ENCODE measurements around the gene LCE1F.

LCE1F gene

DNA sequence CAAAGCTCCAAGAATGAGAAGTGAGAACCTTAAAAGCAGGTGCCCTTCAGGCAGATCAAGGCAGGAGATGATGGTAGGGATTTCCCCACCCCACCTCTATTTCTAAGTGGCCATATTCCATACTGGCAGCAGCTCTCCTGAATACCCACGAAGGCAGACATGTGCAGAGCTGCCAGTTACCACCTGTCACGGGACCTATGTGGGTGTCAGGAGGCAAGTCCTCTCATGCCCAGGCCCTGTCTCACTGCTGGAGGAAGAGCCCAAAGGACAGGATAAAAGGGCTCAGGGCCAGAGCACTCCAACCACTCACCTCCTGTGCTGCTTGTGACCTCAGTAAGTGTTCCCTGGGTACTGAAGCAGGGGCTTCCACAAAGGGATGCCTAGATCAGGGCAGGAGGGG lies 36.1 kb downstream of the LCE1F start:
- no peak overlapping the region for H3K4me3 ChIP-seq (replicated peaks; ENCODE audit: insufficient read depth, low read length)
- DNase-seq (ENCODE audit: low read depth in 1 of 2, low spot score in 1 of 2): no peak
- TF ChIP-seq, protein P1, sequence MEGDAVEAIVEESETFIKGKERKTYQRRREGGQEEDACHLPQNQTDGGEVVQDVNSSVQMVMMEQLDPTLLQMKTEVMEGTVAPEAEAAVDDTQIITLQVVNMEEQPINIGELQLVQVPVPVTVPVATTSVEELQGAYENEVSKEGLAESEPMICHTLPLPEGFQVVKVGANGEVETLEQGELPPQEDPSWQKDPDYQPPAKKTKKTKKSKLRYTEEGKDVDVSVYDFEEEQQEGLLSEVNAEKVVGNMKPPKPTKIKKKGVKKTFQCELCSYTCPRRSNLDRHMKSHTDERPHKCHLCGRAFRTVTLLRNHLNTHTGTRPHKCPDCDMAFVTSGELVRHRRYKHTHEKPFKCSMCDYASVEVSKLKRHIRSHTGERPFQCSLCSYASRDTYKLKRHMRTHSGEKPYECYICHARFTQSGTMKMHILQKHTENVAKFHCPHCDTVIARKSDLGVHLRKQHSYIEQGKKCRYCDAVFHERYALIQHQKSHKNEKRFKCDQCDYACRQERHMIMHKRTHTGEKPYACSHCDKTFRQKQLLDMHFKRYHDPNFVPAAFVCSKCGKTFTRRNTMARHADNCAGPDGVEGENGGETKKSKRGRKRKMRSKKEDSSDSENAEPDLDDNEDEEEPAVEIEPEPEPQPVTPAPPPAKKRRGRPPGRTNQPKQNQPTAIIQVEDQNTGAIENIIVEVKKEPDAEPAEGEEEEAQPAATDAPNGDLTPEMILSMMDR (IDR thresholded peaks at IDR 0.05; ENCODE audit: insufficient read depth, low read length): no peak
- no peak for TF ChIP-seq SPI1 (IDR thresholded peaks at IDR 0.05; ENCODE audit: borderline replicate concordance, low read depth)
- no peak for TF ChIP-seq POLR2AphosphoS5 (IDR thresholded peaks at IDR 0.05; ENCODE audit: low read depth)
- no peak for TF ChIP-seq GABPA (IDR thresholded peaks at IDR 0.05; ENCODE audit: low read depth)
- no peak for TF ChIP-seq REST (IDR thresholded peaks at IDR 0.05; ENCODE audit: insufficient replicate concordance, low read depth)
- H3K27me3 ChIP-seq (ENCODE audit: insufficient read depth, poor library complexity, severe bottlenecking): no peaks in the 10 kb centered on the region
- H3K27ac ChIP-seq (replicated peaks): no peak overlapping the region

DNA sequence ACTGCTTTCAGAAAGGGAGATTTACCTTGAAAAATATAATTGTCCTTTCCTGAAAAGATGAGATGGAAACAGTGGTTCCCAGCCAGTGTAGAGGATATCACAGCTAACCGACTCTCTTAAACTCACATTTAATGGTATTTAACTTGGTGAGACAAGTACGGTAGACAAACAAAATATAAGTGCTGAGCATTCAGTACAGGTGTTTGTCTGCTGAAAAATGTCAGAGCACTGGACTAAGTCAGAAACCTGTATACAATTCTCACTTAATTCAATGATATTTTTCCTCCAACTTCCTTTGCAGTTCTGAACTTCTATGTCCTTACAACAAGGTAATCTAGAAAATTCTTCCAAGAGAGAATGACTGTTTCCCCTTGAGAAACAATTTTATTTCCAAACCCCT lies 36.7 kb downstream of the LCE1F start, which contains the start of gene LCE1B:
LCE1B (plus strand) TSS at position 301 of the 400 bp plus-strand sequence. CDS start 476 bp downstream, outside the sequence.
- no peak for DNase-seq (ENCODE audit: low read depth in 1 of 2, low spot score in 1 of 2)
- TF ChIP-seq, protein P1 (IDR thresholded peaks at IDR 0.05; ENCODE audit: insufficient read depth, low read length): no peak
- TF ChIP-seq SPI1 (IDR thresholded peaks at IDR 0.05; ENCODE audit: borderline replicate concordance, low read depth): no peak
- TF ChIP-seq POLR2AphosphoS5 (IDR thresholded peaks at IDR 0.05; ENCODE audit: low read depth): no peak
- no peaks in the 10 kb centered on the region for H3K27me3 ChIP-seq (ENCODE audit: insufficient read depth, poor library complexity, severe bottlenecking)
- no peak within 1 kb of the TSS for H3K27ac ChIP-seq (replicated peaks)
- no peak within 1 kb of the TSS for H3K4me3 ChIP-seq (replicated peaks; ENCODE audit: insufficient read depth, low read length)

GRCh38 chr1:152817309-152817708 lies 42.4 kb downstream of the LCE1F start:
- no peak for TF ChIP-seq GABPA (IDR thresholded peaks at IDR 0.05; ENCODE audit: low read depth)
- no peak for TF ChIP-seq POLR2AphosphoS5 (IDR thresholded peaks at IDR 0.05; ENCODE audit: low read depth)
- TF ChIP-seq REST (IDR thresholded peaks at IDR 0.05; ENCODE audit: insufficient replicate concordance, low read depth): no peak
- TF ChIP-seq SPI1 (IDR thresholded peaks at IDR 0.05; ENCODE audit: borderline replicate concordance, low read depth): no peak
- TF ChIP-seq, protein P1 (IDR thresholded peaks at IDR 0.05; ENCODE audit: insufficient read depth, low read length): no peak
- Histone ChIP-seq H3K4me3 (replicated peaks; ENCODE audit: insufficient read depth, low read length) (no peak overlapping the region), H3K27me3 (ENCODE audit: insufficient read depth, poor library complexity, severe bottlenecking) (no peaks in the 10 kb centered on the region), H3K27ac (replicated peaks) (no peak overlapping the region)
- no peak for DNase-seq (ENCODE audit: low read depth in 1 of 2, low spot score in 1 of 2)

DNA sequence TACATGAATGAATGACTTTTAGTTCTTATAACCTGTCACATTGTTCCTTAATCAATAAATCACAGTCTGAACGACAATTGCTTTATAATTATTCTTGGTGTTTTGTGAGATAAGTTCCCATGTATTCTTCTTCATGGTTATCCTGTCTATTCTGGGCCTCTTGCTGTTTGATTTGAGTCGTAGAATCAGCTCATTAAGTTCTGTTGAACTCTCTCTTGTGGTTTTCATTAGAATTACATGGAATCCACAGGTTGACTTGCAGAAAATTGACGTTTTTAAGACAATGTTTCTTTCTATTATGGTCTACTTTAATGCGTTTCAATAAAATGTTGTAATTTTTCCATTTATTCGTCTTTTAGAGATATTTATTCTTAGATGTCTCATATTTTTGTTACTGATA lies 48.4 kb downstream of the LCE1F start:
- Histone ChIP-seq H3K4me3 (replicated peaks; ENCODE audit: insufficient read depth, low read length) (no peak overlapping the region), H3K27ac (replicated peaks) (no peak overlapping the region), H3K27me3 (ENCODE audit: insufficient read depth, poor library complexity, severe bottlenecking) (peaks cover 3% of the 10 kb centered on the region)
- TF ChIP-seq GABPA (IDR thresholded peaks at IDR 0.05; ENCODE audit: low read depth) (no peak), POLR2AphosphoS5 (IDR thresholded peaks at IDR 0.05; ENCODE audit: low read depth) (no peak), REST (IDR thresholded peaks at IDR 0.05; ENCODE audit: insufficient replicate concordance, low read depth) (no peak), SPI1 (IDR thresholded peaks at IDR 0.05; ENCODE audit: borderline replicate concordance, low read depth) (no peak)
- TF ChIP-seq, protein P1 (IDR thresholded peaks at IDR 0.05; ENCODE audit: insufficient read depth, low read length): no peak
- no peak for DNase-seq (ENCODE audit: low read depth in 1 of 2, low spot score in 1 of 2)
